ENCODE data around the gene ANKRD10.
"Not testable (repeated sequence)": the region's sequence is repeated elsewhere in the genome, so short reads cannot be mapped to it uniquely, and the experiment has no call there.

Gene ANKRD10

GRCh38 chr13:110950819-110951570 lies 36.1 kb upstream of the ANKRD10 start:
- no peaks in the 10 kb centered on the region for H3K36me3 Mint-ChIP-seq (ENCODE audit: low read depth)
- H3K4me1 Mint-ChIP-seq (ENCODE audit: low read depth) = peaks cover 35% of the 10 kb centered on the region

GRCh38 chr13:110950356-110950755 lies 35.5 kb upstream of the ANKRD10 start:
- no peaks in the 10 kb centered on the region for H3K36me3 Mint-ChIP-seq (ENCODE audit: low read depth)
- H3K27ac Mint-ChIP-seq = no peak overlapping the region
- H3K9me3 Mint-ChIP-seq = no peaks in the 10 kb centered on the region
- no peak overlapping the region for H3K4me3 Mint-ChIP-seq
- peaks cover 3% of the 10 kb centered on the region for H3K27me3 Mint-ChIP-seq
- H3K4me1 Mint-ChIP-seq (ENCODE audit: low read depth) = peaks cover 34% of the 10 kb centered on the region

More at GRCh38 chr13:110950819-110951570, 36.1 kb upstream of the ANKRD10 start:
- H3K4me3 Mint-ChIP-seq = no peak overlapping the region
- H3K27me3 Mint-ChIP-seq = peaks cover 3% of the 10 kb centered on the region
- H3K9me3 Mint-ChIP-seq = no peaks in the 10 kb centered on the region
- no peak overlapping the region for H3K27ac Mint-ChIP-seq

- peaks cover 28% of the 10 kb centered on the region for H3K4me1 Mint-ChIP-seq (ENCODE audit: low read depth)
- no peak overlapping the region for H3K4me3 Mint-ChIP-seq
Measured at GRCh38 chr13:110949628-110950027, 34.8 kb upstream of the ANKRD10 start.

GRCh38 chr13:110949116-110949515 lies 34.2 kb upstream of the ANKRD10 start:
- no peaks in the 10 kb centered on the region for H3K36me3 Mint-ChIP-seq (ENCODE audit: low read depth)
- peaks cover 4% of the 10 kb centered on the region for H3K27me3 Mint-ChIP-seq
- H3K27ac Mint-ChIP-seq = no peak overlapping the region
- peaks cover 31% of the 10 kb centered on the region for H3K4me1 Mint-ChIP-seq (ENCODE audit: low read depth)
- no peak overlapping the region for H3K4me3 Mint-ChIP-seq
- H3K9me3 Mint-ChIP-seq = no peaks in the 10 kb centered on the region

More at GRCh38 chr13:110949628-110950027, 34.8 kb upstream of the ANKRD10 start:
- H3K9me3 Mint-ChIP-seq = no peaks in the 10 kb centered on the region
- H3K27me3 Mint-ChIP-seq = peaks cover 3% of the 10 kb centered on the region
- no peak overlapping the region for H3K27ac Mint-ChIP-seq
- no peaks in the 10 kb centered on the region for H3K36me3 Mint-ChIP-seq (ENCODE audit: low read depth)

GRCh38 chr13:110947338-110947737 lies 32.5 kb upstream of the ANKRD10 start:
- H3K4me3 Mint-ChIP-seq; H3K27me3 Mint-ChIP-seq; H3K27ac Mint-ChIP-seq; H3K36me3 Mint-ChIP-seq (ENCODE audit: low read depth); H3K9me3 Mint-ChIP-seq: not testable (repeated sequence)
- H3K4me1 Mint-ChIP-seq (ENCODE audit: low read depth) = peaks cover 35% of the 10 kb centered on the region

GRCh38 chr13:110945928-110946570 lies 31.2 kb upstream of the ANKRD10 start:
- Mint-ChIP-seq H3K4me1 (ENCODE audit: low read depth) (peaks cover 34% of the 10 kb centered on the region), H3K36me3 (ENCODE audit: low read depth) (peaks cover 4% of the 10 kb centered on the region), H3K4me3 (no peak overlapping the region), H3K27me3 (peaks cover 5% of the 10 kb centered on the region), H3K27ac (no peak overlapping the region), H3K9me3 (no peaks in the 10 kb centered on the region)

GRCh38 chr13:110944968-110945927 lies 30.4 kb upstream of the ANKRD10 start:
- peaks cover 30% of the 10 kb centered on the region for H3K4me1 Mint-ChIP-seq (ENCODE audit: low read depth)
- H3K9me3 Mint-ChIP-seq = no peaks in the 10 kb centered on the region
- H3K27me3 Mint-ChIP-seq = peaks cover 4% of the 10 kb centered on the region
- H3K27ac Mint-ChIP-seq = no peak overlapping the region
- peaks cover 4% of the 10 kb centered on the region for H3K36me3 Mint-ChIP-seq (ENCODE audit: low read depth)
- H3K4me3 Mint-ChIP-seq = no peak overlapping the region

- H3K27me3 Mint-ChIP-seq = peaks cover 4% of the 10 kb centered on the region
- H3K4me3 Mint-ChIP-seq = no peak overlapping the region
- peaks cover 4% of the 10 kb centered on the region for H3K36me3 Mint-ChIP-seq (ENCODE audit: low read depth)
- H3K9me3 Mint-ChIP-seq = no peaks in the 10 kb centered on the region
- H3K4me1 Mint-ChIP-seq (ENCODE audit: low read depth) = peaks cover 33% of the 10 kb centered on the region
- peak overlapping the region; percentile 61 for H3K27ac Mint-ChIP-seq
Measured at GRCh38 chr13:110944121-110944967, 29.5 kb upstream of the ANKRD10 start.

GRCh38 chr13:110942248-110942981 lies 27.5 kb upstream of the ANKRD10 start:
- H3K27me3 Mint-ChIP-seq = peaks cover 9% of the 10 kb centered on the region
- peaks cover 46% of the 10 kb centered on the region for H3K4me1 Mint-ChIP-seq (ENCODE audit: low read depth)

GRCh38 chr13:110938662-110939421 lies 24.0 kb upstream of the ANKRD10 start:
- H3K4me3 Mint-ChIP-seq = no peak overlapping the region
- peaks cover 20% of the 10 kb centered on the region for H3K27me3 Mint-ChIP-seq
- H3K36me3 Mint-ChIP-seq (ENCODE audit: low read depth) = peaks cover 19% of the 10 kb centered on the region
- H3K27ac Mint-ChIP-seq = no peak overlapping the region
- H3K9me3 Mint-ChIP-seq = peaks cover 35% of the 10 kb centered on the region
- H3K4me1 Mint-ChIP-seq (ENCODE audit: low read depth) = peaks cover 36% of the 10 kb centered on the region

More at GRCh38 chr13:110942248-110942981, 27.5 kb upstream of the ANKRD10 start:
- peak overlapping the region; percentile 72 for H3K27ac Mint-ChIP-seq
- H3K36me3 Mint-ChIP-seq (ENCODE audit: low read depth) = peaks cover 4% of the 10 kb centered on the region
- peaks cover 5% of the 10 kb centered on the region for H3K9me3 Mint-ChIP-seq
- H3K4me3 Mint-ChIP-seq = peak overlapping the region; percentile 21

- Mint-ChIP-seq H3K27ac (no peak overlapping the region), H3K4me3 (no peak overlapping the region), H3K27me3 (peaks cover 22% of the 10 kb centered on the region), H3K36me3 (ENCODE audit: low read depth) (peaks cover 26% of the 10 kb centered on the region), H3K9me3 (peaks cover 46% of the 10 kb centered on the region), H3K4me1 (ENCODE audit: low read depth) (peaks cover 29% of the 10 kb centered on the region)
Measured at GRCh38 chr13:110937511-110938285, 22.8 kb upstream of the ANKRD10 start.

- Mint-ChIP-seq H3K36me3 (ENCODE audit: low read depth) (peaks cover 23% of the 10 kb centered on the region), H3K4me1 (ENCODE audit: low read depth) (peaks cover 18% of the 10 kb centered on the region), H3K27me3 (peaks cover 27% of the 10 kb centered on the region), H3K4me3 (no peak overlapping the region), H3K27ac (no peak overlapping the region), H3K9me3 (peaks cover 50% of the 10 kb centered on the region)
Measured at GRCh38 chr13:110936519-110936918, 21.6 kb upstream of the ANKRD10 start.

Measured in stimulated activated naive CD8-positive, alpha-beta T cell treated with anti-CD3 and anti-CD28 coated beads, Interleukin-15, Interleukin-2, amounts not matched to agents 100 ng/mL and 50 ng/mL, for 24 hours (primary cell).